Adipose tissue (tissue), 3 donors: ENCODE results near the gene SLC25A38. TPM values are rescaled to one million over a fixed set of nuclear protein-coding genes. Genes with fewer than 3 reads are reported as not detected.
A peak's percentile ranks its signal among the peaks of the same experiment; 100 is the strongest.
"Not testable (repeated sequence)": the region's sequence is repeated elsewhere in the genome, so short reads cannot be mapped to it uniquely, and the experiment has no call there.

Experiments used
- H3K27ac ChIP-seq: one replicate; pipeline ENCODE4 v1.5.1; 2013; ENCODE audit warnings: low read depth, low read length
- WGBS, 3 donors: extraction: QIAGEN DNeasy Blood & Tissue Kit; methylation state at CpG; one replicate each; pipeline ENCODE4 v1.1.7; 2013; 5-methylcytosine and 5-hydroxymethylcytosine counted together
- polyA plus RNA-seq, 3 donors: library from polyadenylated mRNA; stranded (reverse); fragments of 200-250 nt; gene quantifications; one replicate each; pipeline ENCODE4 v1.2.3, GENCODE V29; 2013
- donor health status: healthy with polysubstance abuse.
- donor health status: Bipolar disorder and iron deficiency.
- donor health status: healthy.

Gene SLC25A38
- polyA plus RNA-seq, 3 donors: 19.3 to 41.8 (median 22.7) TPM

- 75 to 87% (median 77%) methylated on average over 2 of the region's 2 CpGs for WGBS, 3 donors
- H3K27ac ChIP-seq: no peak overlapping the region
These were observed 20.4 kb upstream of the SLC25A38 start for GRCh38 chr3:39362812-39363211.

- not testable (repeated sequence) for H3K27ac ChIP-seq
- 85 to 92% (median 88%) methylated on average over 4 of the region's 4 CpGs for WGBS, 3 donors
These were observed 12.7 kb upstream of the SLC25A38 start for GRCh38 chr3:39370450-39370849.

- H3K27ac ChIP-seq: no peak overlapping the region
These were observed 10.3 kb upstream of the SLC25A38 start for GRCh38 chr3:39372833-39373232.

- H3K27ac ChIP-seq: no peak overlapping the region
- WGBS, 3 donors: 46 to 76% (median 57%) methylated on average over 5 of the region's 5 CpGs
These were observed 6.1 kb upstream of the SLC25A38 start for GRCh38 chr3:39376959-39377634.

- H3K27ac ChIP-seq: no peak overlapping the region
- WGBS, 3 donors: 26 to 41% (median 27%) methylated on average over 4 of the region's 4 CpGs
These were observed 5.1 kb upstream of the SLC25A38 start for GRCh38 chr3:39378088-39378487.

- H3K27ac ChIP-seq: no peak overlapping the region
- WGBS, 3 donors: 70 to 95% (median 94%) methylated on average over 10 of the region's 10 CpGs
These were observed 4.0 kb upstream of the SLC25A38 start for GRCh38 chr3:39378957-39379777.

- H3K27ac ChIP-seq: no peak overlapping the region
- 80 to 91% (median 90%) methylated on average over 5 of the region's 5 CpGs for WGBS, 3 donors
These were observed 3.4 kb upstream of the SLC25A38 start for GRCh38 chr3:39379778-39380155.

GRCh38 chr3:39381432-39381831 lies 1.7 kb upstream of the SLC25A38 start:
- 44 to 97% (median 93%) methylated on average over 3 of the region's 3 CpGs for WGBS, 3 donors
- no peak overlapping the region for H3K27ac ChIP-seq

- 1 to 2% (median 1%) methylated on average over 63 to 66 of the region's 66 CpGs for WGBS, 3 donors
- H3K27ac ChIP-seq: peak overlapping the region; percentile 77
These were observed 903 bp downstream of the SLC25A38 start for GRCh38 chr3:39383881-39384664.

GRCh38 chr3:39384665-39385000 lies 1.5 kb downstream of the SLC25A38 start:
- 52 to 76% (median 71%) methylated on average over 14 of the region's 14 CpGs for WGBS, 3 donors

GRCh38 chr3:39385456-39386090 lies 2.4 kb downstream of the SLC25A38 start:
- WGBS, 3 donors: 63 to 78% (median 76%) methylated on average over 9 of the region's 9 CpGs
- H3K27ac ChIP-seq: no peak overlapping the region

More at GRCh38 chr3:39384665-39385000, 1.5 kb downstream of the SLC25A38 start:
- H3K27ac ChIP-seq: no peak overlapping the region

- H3K27ac ChIP-seq: no peak overlapping the region
- WGBS, 3 donors: 72 to 75% (median 74%) methylated on average over 5 of the region's 5 CpGs
These were observed 3.1 kb downstream of the SLC25A38 start for GRCh38 chr3:39386318-39386717.

GRCh38 chr3:39387411-39387975 lies 4.3 kb downstream of the SLC25A38 start:
- H3K27ac ChIP-seq: no peak overlapping the region

GRCh38 chr3:39388153-39388552 lies 5.0 kb downstream of the SLC25A38 start:
- 61 to 91% (median 87%) methylated on average over 2 of the region's 2 CpGs for WGBS, 3 donors
- no peak overlapping the region for H3K27ac ChIP-seq

More at GRCh38 chr3:39387411-39387975, 4.3 kb downstream of the SLC25A38 start:
- WGBS, 3 donors: 50 to 94% (median 84%) methylated on average over 1 of the region's 1 CpG

GRCh38 chr3:39388741-39389248 lies 5.6 kb downstream of the SLC25A38 start:
- no peak overlapping the region for H3K27ac ChIP-seq
- 84 to 90% (median 87%) methylated on average over 2 of the region's 2 CpGs for WGBS, 3 donors

- 62 to 90% (median 74%) methylated on average over 4 of the region's 4 CpGs for WGBS, 3 donors
- no peak overlapping the region for H3K27ac ChIP-seq
These were observed 7.0 kb downstream of the SLC25A38 start for GRCh38 chr3:39390181-39390580.

GRCh38 chr3:39396690-39397089 lies 13.5 kb downstream of the SLC25A38 start:
- WGBS, 3 donors: 86 to 95% (median 89%) methylated on average over 3 of the region's 3 CpGs
- no peak overlapping the region for H3K27ac ChIP-seq

GRCh38 chr3:39398700-39399099 lies 15.5 kb downstream of the SLC25A38 start:
- no peak overlapping the region for H3K27ac ChIP-seq
- WGBS, 3 donors: 84 to 90% (median 86%) methylated on average over 4 of the region's 4 CpGs
